DMS53 treated with DMSO at 0.1 percent for 48 hours (cell line): Measurements from ENCODE around the gene SPAG6.
"Not testable (repeated sequence)": the region's sequence is repeated elsewhere in the genome, so short reads cannot be mapped to it uniquely, and the experiment has no call there.

Experiments
- DNase-seq: peaks from one replicate; lab custom pipeline; 2025; ENCODE audit not compliant: unreplicated experiment; lab: John Stamatoyannopoulos, UW

Gene SPAG6

GRCh38 chr10:22345301-22346095, at the start of gene SPAG6:
Gene SPAG6 (plus strand): TSS chr10:22345496. CDS start chr10:22345612, 116 bp downstream.
- DNase-seq: peak; percentile 76

DNA sequence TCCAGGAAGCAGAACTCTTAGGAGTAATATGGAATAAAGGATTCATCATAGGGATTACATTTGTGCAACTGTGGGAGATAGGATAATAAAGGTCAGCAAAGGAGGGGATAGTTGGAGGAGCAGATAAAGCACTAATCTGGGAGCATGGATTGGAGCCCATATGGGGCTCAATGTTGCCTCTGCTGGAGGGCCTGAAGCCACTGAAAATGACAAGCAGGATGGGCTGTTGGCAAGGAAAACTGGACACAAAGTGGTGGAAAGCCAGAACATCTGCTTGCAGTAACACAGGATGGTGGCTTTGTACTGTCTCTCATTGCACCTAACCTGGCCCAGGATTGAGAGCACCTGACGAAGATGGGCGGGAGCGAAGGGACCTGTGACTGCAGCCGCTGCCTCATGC, 44.1 kb upstream of the SPAG6 start:
- DNase-seq: no peak

DNA sequence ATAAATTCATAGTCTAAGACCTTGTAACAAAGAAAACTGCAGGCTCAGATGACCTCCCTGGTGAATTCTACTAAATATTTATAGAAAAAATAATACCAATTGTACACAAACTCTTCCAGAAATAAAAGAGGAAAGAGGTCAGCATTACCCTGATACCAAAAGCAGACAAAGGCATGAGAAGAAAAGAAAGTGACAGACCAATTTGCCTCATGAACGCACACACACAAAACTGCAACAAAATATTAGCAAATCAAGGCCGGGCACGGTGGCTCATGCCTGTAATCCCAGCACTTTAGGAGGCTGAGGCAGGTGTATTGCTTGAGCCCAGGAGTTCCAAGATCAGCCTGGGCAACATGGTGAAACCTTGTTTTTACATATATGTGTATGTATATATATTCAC, 41.8 kb upstream of the SPAG6 start:
- DNase-seq: no peak

DNA sequence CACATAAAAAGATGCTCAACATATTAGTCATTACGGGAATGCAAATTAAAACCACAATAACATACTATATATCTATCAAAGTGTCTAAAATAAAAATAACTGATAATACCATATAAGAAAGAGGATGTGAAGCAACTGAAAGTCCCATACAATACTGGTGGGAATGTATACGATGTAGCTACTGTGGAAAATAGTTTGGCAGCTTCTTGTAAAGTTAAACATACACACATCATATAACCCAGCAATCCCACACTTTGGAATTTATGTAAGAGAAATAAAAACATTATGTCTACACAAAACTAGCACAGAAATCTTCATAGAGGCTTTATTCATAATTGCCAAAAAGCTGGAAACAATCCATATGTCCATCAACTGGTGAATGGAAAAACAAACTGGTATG, 39.6 kb upstream of the SPAG6 start:
- DNase-seq: no peak

DNA sequence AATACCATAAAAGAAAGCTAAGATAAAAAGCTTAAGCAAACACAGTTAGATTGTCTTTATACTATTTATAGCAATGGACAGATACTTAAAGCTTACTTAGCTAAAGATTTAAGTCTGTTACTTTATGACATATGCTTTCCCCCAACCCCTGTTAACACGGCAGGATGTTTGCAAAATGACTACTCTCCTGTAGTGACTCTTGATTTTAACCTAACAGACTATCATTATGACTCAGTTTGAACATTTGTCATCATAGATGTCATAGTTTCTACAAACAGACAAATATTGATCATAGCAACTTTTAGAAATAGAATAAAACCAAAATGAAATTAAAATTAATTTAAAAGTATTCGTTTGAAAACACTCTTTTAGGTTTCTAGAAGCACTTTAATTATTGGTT, 36.9 kb upstream of the SPAG6 start:
- peak; percentile 71 for DNase-seq

- no peak for DNase-seq
Observed at GRCh38 chr10:22309180-22310000, 35.9 kb upstream of the SPAG6 start.

DNA sequence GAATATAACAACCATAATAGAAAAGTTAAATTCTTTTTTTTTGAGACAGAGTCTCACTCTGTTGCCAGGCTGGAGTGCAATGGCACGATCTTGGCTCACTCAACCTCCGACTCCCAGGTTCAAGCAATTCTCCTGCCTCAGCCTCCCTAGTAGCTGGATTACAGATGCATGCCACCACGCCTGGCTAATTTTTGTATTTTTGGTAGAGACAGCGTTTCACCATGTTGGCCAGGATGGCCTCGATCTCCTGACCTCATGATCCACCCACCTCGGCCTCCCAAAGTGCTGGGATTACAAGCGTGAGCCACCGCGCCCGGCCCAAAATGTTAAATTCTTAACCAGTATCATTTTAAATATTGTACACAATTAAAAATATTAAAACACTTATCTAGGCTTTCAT, 35.3 kb upstream of the SPAG6 start:
- not testable (repeated sequence) for DNase-seq

DNA sequence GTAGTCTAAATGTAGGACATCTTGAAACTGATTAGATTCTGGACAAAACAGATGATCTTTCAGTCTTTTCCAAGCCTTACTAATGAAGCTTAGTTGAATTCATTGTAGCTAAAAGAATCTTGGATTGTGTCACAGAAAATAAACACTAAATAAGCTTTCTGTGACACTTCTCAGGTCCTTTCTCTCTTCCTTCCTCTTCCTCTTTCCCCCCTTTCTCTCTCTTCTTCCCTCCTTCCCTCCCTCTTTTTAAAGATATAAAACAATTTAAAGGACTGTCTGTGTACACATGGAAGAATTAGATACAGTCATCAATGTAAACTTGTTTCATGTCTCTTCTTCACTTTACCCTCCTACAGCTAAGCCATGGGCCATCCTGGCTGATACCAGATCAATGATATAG, 34.4 kb upstream of the SPAG6 start:
- no peak for DNase-seq

- DNase-seq: no peak
Observed at GRCh38 chr10:22314852-22315251, 30.4 kb upstream of the SPAG6 start.

- peak; percentile 52 for DNase-seq
Observed at GRCh38 chr10:22315455-22316285, 29.6 kb upstream of the SPAG6 start.

GRCh38 chr10:22316286-22317075, 28.8 kb upstream of the SPAG6 start, which contains the start of gene COMMD3:
Gene COMMD3 (plus strand): TSS chr10:22316388. CDS start chr10:22316418, 30 bp downstream.
- DNase-seq: peak; percentile 92

DNA sequence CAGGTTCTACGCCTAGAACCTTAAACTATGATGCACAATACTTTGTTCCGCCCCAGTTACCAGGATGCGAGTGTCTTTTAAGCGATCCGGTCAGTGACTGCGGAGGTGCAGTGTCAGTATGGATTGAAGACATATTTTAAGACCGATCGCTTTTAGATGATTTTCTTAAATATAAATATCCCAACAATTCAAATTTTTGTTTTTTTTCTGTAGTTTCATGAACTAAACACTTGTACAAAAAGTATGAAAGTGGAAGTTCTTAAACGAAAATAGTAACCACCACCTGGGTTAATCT, 28.3 kb upstream of the SPAG6 start:
- DNase-seq: no peak

DNA sequence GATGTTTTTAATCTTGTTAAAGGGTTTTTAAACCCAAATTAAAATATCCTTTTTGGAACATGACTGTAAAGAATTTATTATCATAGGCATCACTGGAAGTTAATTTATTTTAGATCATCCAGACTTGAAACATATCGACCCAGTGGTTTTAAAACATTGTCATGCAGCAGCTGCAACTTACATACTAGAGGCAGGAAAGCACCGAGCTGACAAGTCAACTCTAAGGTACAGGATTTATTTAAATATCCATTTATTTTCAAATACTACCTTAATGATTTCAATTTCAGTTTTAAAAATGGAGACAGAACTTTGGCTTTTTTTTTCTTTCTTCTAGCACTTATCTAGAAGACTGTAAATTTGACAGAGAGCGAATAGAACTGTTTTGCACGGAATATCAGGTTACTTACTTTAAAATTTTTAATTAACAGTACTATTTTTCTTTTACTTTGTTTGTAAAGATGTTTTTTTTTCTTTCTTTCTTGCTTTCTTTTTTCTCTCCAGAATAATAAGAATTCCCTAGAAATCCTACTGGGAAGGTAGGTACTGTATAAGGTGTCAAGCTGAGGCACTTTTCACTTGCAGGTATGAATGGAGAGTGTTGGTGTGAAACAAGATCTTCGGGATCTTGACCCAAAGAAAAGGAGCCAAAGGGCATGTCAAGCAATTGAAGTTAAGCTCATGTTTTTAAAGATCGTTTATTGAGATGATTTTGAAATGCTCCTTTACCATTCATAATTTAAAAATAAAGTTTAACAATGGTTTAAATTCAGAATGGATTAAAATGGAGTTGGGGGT, 27.3 kb upstream of the SPAG6 start:
- DNase-seq: no peak

DNA sequence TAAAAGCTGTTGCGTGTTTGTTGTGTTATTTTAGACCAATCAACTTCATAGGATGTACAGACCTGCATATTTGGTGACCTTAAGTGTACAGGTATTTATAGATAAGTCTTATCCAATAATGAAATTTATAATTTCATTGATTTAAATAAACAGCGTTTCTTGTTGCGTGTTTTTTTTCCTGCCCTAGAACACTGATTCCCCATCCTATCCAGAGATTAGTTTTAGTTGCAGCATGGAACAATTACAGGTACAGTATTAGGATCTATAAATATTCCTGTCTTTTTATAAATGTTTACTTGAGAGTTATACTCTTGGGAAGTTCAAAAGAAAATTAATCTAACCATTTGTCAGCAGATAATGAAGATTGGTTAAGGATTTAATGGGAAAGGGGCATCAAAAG, 26.5 kb upstream of the SPAG6 start:
- DNase-seq: no peak

- DNase-seq: no peak
Observed at GRCh38 chr10:22319547-22319979, 25.7 kb upstream of the SPAG6 start.

- DNase-seq: no peak
Observed at GRCh38 chr10:22319980-22320558, 25.2 kb upstream of the SPAG6 start.

GRCh38 chr10:22320591-22321155, 24.6 kb upstream of the SPAG6 start, which contains the start of gene BMI1:
Gene BMI1 (plus strand): TSS chr10:22321099. CDS start chr10:22326450, 5,351 bp downstream.
- peak; percentile 55 for DNase-seq

- DNase-seq: peak; percentile 35
Observed at GRCh38 chr10:22321156-22321923, 24.0 kb upstream of the SPAG6 start.
